Measurements from ENCODE around the gene E2F6.

The E2F6 gene

DNA sequence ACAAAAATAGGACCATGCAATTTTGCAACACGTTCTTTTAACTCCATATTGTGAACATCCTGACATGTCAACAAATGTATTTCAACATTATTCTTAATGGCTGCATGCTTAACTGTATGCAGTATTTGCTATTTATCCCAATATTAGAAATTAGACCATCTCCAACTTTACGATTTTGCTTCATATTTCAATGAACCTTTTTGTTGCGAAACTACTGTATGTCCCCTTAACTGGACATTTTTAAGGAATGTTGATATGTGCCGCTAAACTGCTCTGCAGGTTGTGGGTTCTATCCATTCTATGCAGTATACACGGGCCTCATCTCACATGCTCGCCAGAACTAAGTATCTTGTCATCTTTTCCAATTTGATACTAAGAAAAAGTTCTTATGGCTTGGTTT, 11.1 kb downstream of the E2F6 start:
- no peak for FAIRE-seq

DNA sequence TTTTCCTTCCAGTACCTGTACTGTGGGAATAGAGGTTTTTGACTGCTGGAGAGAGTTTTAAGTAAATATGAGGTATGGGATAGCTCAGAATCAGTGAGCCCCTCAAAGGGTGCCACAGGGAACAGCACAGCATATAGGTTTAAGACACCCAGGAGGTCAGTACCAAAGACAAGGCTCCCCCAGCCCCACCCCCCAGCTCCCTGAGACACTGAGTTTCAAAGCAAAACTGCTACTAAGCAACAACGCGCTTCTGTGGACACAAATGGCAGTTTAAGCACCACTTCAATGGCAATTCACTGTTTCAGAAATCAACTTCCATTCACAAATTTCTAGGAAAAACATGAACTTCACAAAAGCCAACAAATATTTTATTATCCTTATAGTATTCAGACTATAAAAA, 15.2 kb downstream of the E2F6 start:
- FAIRE-seq: no peak

GRCh38 chr2:11446733-11447248, 19.2 kb downstream of the E2F6 start:
- FAIRE-seq: no peak

DNA sequence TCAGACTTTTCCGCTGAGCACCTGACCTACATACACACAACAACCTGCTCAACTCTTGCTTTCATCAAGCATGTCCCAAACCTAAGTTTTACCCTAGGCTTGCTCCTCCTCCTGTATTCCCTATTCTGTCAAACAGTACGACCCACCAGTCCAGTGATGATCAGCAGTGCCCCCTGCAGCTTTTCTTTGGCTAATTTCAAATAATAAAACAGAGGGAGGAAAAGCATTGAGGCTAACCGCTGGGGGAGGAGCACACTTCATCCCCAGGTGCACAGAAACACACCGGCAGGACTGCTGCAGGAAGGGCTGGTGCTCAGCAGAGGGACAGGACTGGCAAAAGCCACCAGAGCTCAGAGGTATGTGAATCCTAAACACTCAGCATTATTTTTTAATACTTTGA, 21.2 kb downstream of the E2F6 start:
- FAIRE-seq: no peak

GRCh38 chr2:11438555-11439080, 27.3 kb downstream of the E2F6 start:
- no peak for FAIRE-seq

GRCh38 chr2:11437602-11438001, 28.4 kb downstream of the E2F6 start:
- FAIRE-seq: no peak

DNA sequence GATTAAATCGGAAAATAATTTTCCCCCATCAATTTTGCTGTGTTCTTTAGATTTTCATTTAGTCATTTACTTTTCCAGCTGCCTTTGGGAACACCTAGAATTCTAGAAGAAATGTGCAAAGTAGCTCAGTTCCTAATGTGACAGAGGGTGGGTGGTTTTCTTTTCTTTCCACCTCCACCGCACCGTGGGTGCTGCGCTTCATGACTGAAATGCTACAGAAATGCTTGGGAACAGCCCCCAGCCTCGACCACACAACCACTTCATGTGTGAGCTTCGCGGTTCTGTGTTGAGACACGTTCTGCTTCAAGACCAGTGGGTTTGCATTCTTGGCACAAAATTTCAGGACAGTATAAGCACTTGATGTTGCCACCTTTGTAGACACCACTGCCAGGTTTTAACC, 30.9 kb downstream of the E2F6 start:
- FAIRE-seq: no peak

DNA sequence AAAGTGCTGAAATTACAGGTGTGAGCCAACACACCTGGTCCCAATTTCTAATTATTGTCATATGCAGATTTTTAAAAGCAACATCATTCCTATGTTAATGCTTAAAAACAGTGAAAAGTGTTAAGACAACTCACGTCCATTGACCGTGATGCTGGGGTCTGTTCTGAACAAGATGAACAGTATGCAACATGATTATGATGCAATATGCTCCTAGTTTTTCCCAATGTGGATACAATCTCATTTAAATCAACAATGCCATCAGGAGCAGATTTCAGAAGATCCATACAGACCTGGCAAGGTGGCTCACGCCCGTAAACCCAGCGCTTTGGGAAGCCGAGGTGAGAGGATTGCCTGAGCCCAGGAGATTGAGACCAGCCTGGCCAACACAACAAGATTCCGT, 31.5 kb downstream of the E2F6 start:
- no peak for FAIRE-seq

DNA sequence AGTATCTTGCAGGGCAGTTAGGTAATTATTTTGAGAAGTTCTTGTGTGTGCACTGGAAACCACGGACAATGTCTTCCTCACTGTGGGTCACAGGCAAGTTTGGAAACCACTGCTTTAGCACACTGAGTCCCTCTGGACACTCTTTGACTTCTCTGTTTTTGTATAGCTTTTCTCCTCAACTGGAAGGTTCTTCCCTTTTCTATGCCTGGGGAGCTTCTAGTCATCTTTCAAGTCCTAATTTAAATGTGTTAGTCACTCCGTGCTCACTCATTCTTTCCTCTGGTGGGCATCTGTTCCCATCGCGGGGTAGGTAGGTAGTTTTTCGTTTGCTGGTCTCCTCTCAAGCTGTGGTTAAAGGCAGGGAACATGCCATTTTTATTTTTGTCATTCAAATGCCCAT, 32.1 kb downstream of the E2F6 start:
- FAIRE-seq: no peak

GRCh38 chr2:11430729-11431128, 35.2 kb downstream of the E2F6 start:
- FAIRE-seq: no peak

- no peak for FAIRE-seq
Observed at GRCh38 chr2:11427224-11427623, 38.7 kb downstream of the E2F6 start.

- no peak for FAIRE-seq
Observed at GRCh38 chr2:11422901-11423435, 43.0 kb downstream of the E2F6 start.

GRCh38 chr2:11422491-11422865, 43.5 kb downstream of the E2F6 start:
- no peak for FAIRE-seq

DNA sequence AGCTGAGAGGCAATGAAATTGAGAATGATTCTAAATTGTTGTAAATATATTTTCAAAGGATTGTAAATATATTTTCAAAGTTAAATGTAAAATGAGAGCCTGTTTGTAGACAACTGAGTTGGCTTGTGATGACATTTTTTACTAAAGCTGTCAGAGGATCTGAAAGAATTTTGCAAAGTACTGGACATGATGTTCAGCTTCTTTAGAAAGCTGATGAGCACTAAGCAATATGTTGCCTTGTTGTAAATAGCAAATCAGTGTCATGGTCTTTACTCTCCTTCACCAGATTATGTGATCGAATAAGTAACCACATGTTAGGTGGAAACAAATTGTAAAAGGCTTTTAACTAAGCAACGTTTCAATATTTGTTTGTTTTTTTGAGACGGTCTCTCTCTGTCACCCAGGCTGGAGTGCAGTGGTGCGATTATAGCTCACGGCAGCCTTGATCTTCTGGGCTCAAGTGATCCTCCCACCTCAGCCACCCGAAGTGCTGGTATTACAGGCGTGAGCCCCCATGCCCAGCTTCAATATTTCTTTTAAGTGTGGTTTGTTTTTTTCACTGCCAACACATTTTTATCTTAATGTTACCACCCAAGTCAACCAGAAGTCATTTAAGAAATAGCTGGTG, 44.0 kb downstream of the E2F6 start:
- no peak for FAIRE-seq

- no peak for FAIRE-seq
Observed at GRCh38 chr2:11420671-11421070, 45.3 kb downstream of the E2F6 start.

DNA sequence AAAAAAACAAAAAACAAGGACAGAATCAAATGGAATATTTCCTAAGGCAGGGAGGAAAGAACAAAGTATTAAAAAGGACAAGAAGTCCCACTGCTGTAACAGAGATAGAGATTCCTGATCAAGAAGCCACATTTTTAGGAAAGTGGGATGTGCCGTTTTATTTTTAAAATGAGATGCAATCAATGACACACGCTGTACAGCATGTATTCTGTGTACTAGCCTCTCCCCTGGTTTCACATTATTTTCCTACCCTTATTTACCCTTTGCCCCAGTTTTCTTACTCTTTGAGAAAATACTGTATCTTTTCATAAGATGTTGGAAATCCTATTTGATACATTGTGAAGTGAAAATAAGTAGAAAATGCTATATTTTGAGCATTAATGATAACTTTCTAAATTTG, 45.8 kb downstream of the E2F6 start:
- FAIRE-seq: no peak

- no peak for FAIRE-seq
Observed at GRCh38 chr2:11419781-11420180, 46.2 kb downstream of the E2F6 start.

- FAIRE-seq: no peak
Observed at GRCh38 chr2:11417946-11418585, 47.9 kb downstream of the E2F6 start.

DNA sequence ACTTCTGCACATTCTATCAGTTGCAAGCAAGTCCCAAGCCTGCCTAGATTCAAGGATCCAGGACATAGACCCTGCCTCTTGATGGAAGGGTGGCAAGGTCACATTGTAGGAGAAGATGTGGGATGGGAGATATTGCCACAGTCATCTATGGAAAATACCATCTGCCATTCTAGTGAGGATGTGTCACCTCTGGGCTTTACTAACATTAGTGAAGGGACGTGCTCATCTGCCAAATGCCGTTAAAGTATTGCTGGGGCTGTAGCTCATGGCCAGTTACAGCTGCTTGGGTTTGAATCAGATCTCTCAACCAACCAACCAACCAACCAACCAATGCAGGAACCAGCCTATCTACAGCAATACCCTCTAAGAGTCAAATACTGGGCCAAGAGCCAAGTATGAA, 49.0 kb downstream of the E2F6 start:
- FAIRE-seq: no peak

GRCh38 chr2:11416186-11416585, 49.8 kb downstream of the E2F6 start:
- no peak for FAIRE-seq

DNA sequence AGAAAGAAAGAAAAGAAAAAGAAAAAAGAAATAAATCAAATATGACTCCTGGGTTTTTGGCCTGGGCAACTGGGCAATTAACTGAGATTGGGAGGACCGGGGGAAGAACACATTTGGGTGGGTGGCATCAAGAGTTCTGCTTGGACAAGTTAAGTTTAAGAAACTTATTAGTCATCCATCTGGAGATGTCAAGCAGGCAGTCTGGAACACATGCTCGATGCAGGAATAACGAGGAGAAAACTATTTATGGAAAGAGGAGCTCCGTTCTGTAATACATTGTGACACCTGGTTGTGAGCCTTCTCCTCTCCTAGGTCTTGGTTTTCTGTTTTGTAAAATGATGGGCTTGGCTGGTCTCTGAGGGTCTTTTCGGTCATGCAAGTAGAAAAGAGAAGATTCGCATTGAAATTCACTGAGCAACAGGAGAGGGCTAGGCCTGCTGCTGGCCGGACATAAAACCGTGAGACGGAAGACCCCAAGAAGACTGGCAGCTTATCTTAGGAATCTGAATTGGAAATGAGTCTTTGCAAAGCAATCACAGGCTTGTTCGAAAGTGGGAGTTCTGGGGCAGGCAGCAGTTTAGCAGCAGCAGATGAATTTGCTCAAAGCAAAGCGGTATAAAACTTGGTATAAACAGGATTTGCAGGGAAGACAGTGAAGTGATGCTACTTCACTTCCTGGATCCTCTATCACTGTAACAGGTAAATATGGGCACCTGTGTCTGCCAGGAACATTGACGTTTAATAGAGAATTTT, 51.4 kb downstream of the E2F6 start:
- FAIRE-seq: no peak

DNA sequence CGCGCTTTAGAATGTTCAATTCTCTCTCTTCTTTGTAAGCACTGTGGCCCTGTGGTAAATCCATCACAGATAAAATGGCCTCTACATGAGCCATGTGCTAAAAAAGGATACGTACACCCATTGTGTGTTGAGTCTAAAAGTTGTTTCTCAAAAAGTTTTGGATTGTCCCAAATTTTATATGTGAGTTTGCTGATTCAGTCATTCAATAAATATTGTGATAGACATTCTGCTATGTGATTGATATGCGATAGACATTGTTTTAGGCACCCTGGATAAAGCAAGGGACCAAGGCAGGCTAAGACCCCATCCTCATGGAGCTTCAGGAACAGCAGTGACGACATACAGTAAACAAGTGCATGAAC, 53.5 kb downstream of the E2F6 start:
- no peak for FAIRE-seq

GRCh38 chr2:11411768-11412448, 54.1 kb downstream of the E2F6 start:
- no peak for FAIRE-seq

Data from colon (tissue), 2 donors.